ENCODE results near the gene GOLGA6A.
"Not testable (repeated sequence)": the region's sequence is repeated elsewhere in the genome, so short reads cannot be mapped to it uniquely, and the experiment has no call there.

GOLGA6A gene

DNA sequence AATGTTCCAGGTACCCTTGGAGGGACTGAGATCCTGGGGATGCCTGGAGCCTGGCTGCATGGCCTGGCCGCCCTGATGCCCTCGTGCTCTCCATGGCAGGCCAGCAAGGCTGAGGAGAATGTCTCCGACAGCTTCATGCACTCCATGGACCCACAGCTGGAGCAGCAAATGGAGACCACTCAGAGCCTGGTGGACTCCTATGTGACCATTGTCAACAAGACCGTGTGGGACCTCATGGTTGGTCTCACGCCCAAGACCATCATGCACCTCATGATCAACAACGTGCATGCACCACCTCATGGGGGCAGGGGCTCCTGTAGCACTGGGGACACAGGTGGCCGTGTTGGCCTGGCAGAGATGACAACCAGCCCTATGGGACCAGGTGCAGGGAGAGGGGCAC lies 19.7 kb downstream of the GOLGA6A start:
- ChIA-PET CTCF (interaction anchor here (1.1 kb wide), 1 partner anchor 8 kb away, joined by 3 read pairs; no protein-coding TSS in a partner anchor), POLR2A (no interaction called here)
- DNase-seq (ENCODE audit: extremely low spot score): no peak
- TF ChIP-seq, protein P1, sequence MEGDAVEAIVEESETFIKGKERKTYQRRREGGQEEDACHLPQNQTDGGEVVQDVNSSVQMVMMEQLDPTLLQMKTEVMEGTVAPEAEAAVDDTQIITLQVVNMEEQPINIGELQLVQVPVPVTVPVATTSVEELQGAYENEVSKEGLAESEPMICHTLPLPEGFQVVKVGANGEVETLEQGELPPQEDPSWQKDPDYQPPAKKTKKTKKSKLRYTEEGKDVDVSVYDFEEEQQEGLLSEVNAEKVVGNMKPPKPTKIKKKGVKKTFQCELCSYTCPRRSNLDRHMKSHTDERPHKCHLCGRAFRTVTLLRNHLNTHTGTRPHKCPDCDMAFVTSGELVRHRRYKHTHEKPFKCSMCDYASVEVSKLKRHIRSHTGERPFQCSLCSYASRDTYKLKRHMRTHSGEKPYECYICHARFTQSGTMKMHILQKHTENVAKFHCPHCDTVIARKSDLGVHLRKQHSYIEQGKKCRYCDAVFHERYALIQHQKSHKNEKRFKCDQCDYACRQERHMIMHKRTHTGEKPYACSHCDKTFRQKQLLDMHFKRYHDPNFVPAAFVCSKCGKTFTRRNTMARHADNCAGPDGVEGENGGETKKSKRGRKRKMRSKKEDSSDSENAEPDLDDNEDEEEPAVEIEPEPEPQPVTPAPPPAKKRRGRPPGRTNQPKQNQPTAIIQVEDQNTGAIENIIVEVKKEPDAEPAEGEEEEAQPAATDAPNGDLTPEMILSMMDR (IDR thresholded peaks at IDR 0.05; ENCODE audit: control extremely low read depth, extremely low read depth, low read depth, missing control alignments): no peak

DNA sequence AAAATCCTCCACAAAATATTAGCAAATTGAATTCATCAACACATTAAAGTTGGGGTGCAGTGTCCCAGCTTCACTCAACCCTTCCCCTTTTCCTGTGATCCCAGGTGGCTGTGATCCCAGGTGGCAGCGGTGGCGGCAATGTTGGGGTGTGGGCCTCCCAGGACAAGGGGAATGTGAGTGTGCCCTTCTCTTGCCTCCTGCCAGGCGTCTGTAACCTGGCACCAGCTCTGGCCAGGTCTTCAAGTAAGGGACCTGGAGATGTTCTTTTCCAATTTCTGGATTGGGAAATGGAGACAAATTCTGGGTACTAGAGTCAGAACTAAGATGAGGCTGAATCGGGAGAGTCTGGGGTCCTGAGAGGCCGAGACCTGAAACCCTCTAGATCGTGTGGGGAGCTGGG lies 20.1 kb downstream of the GOLGA6A start:
- no peak for DNase-seq (ENCODE audit: extremely low spot score)
- POLR2A ChIA-PET: no interaction called here
- CTCF ChIA-PET: interaction anchor here (1.1 kb wide), 1 partner anchor 8 kb away, joined by 3 read pairs; no protein-coding TSS in a partner anchor
- TF ChIP-seq, protein P1 (IDR thresholded peaks at IDR 0.05; ENCODE audit: control extremely low read depth, extremely low read depth, low read depth, missing control alignments): no peak

DNA sequence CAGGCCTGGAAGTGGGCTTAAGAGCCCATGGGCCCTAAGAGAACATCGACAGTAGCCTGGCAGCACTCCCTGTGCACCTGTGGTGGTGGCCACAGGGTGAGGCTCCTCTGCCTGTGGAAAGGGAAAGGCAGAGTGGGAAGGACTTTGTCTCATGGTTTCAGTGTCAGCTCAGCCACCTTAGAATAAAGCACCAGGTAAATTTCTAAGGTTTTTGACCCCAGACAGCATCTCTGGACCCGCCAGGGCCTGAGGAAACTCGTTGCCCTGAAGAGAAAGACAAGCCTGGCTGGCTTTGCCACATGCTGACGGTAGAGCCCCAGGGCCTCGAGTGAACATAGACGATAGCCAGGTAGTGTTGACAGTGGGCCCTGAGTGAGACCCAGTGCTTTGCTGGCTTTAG lies 22.1 kb downstream of the GOLGA6A start:
- TF ChIP-seq, protein P1 (IDR thresholded peaks at IDR 0.05; ENCODE audit: control extremely low read depth, extremely low read depth, low read depth, missing control alignments): no peak
- POLR2A ChIA-PET: no interaction called here
- DNase-seq (ENCODE audit: extremely low spot score): no peak
- CTCF ChIA-PET: interaction anchor here (0.8 to 2.3 kb wide), 3 partner anchors 8 to 15 kb away, joined by 4 to 5 read pairs (median 4); no protein-coding TSS in a partner anchor

DNA sequence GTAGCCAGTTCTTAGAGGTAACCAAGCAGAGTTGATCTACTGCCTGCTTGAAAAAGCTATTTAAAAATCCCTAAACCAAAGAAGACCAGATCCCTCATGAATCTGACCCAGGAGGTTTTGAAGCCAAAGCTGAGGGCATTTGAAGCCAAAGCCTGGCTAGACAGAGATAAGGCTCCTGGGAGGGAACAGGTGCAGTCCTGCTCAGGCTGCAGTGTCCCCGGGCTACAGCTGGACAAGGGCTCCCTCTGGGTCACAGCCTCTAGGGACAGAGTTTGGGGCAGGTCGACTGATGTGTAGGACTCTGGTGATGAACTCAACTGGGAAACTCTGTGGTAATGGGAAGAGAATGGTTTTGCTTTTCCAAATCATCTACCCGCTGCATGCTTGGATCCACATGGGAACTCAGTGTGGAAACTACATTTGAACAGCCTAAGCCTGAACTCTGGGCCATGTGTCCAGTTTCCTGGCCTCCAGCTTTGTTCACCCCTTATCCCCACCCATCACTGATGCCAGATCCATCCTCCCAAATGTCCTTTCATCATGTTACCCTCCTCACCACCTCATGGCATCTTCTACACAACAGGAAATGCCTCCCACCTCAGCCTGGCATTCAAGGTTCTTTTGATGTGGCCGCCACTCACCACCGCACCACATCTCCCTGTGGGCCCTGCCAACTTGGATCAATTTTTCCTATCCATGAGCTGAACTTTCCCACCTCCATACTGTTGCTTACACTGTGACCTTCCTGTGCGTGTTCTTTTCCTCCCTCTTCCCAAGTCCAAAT lies 23.1 kb downstream of the GOLGA6A start:
- POLR2A ChIA-PET; DNase-seq (ENCODE audit: extremely low spot score): not testable (repeated sequence)
- CTCF ChIA-PET: interaction anchor here (0.7 to 2.3 kb wide), 3 partner anchors 9 to 14 kb away, joined by 3 to 5 read pairs (median 4); no protein-coding TSS in a partner anchor

DNA sequence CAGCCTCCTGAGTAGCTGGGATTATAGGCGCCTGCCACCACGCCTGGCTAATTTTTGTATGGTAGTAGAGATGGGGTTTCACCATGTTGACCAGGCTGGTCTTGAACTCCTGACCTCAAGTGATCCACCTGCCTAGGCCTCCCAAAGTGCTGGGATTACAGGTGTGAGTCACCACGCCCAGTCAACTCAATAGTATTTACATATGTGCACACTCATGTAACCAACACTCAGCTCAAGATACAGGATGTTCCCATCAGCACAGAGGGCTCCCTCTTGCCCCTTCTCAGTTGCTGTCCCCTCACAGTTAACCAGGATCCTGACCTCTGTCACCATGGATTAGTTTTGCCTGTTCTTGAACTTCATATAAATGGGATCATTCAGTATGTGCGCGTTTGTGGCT lies 26.0 kb downstream of the GOLGA6A start:
- CTCF ChIA-PET: interaction anchor here (1.2 to 10.6 kb wide), 3 partner anchors 16 to 83 kb away, joined by 3 to 123 read pairs (median 4); no protein-coding TSS in a partner anchor
- POLR2A ChIA-PET; DNase-seq (ENCODE audit: extremely low spot score): not testable (repeated sequence)

DNA sequence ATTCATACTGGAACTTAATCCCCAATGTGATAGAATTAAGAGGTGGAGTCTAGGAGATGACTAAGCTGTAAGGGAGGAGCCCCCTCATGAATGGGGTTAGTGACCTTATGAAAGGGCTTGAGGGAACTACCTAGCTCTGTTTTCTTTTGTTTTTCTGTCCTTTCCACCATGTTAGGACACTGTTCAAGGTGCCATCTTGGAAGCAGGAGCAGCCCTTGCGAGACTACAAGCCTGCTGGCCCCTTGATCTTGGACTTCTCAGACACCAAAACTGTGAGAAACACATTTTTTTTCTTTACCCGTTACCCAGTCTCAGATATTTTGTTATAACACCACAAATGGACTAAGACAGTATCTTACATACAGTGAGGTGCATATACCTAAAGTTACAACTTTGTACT lies 26.5 kb downstream of the GOLGA6A start:
- ChIA-PET POLR2A (no interaction called here), CTCF (interaction anchor here (1.2 to 10.6 kb wide), 3 partner anchors 16 to 83 kb away, joined by 3 to 123 read pairs (median 4); no protein-coding TSS in a partner anchor)
- TF ChIP-seq, protein P1 (IDR thresholded peaks at IDR 0.05; ENCODE audit: control extremely low read depth, extremely low read depth, low read depth, missing control alignments): no peak
- no peak for DNase-seq (ENCODE audit: extremely low spot score)

DNA sequence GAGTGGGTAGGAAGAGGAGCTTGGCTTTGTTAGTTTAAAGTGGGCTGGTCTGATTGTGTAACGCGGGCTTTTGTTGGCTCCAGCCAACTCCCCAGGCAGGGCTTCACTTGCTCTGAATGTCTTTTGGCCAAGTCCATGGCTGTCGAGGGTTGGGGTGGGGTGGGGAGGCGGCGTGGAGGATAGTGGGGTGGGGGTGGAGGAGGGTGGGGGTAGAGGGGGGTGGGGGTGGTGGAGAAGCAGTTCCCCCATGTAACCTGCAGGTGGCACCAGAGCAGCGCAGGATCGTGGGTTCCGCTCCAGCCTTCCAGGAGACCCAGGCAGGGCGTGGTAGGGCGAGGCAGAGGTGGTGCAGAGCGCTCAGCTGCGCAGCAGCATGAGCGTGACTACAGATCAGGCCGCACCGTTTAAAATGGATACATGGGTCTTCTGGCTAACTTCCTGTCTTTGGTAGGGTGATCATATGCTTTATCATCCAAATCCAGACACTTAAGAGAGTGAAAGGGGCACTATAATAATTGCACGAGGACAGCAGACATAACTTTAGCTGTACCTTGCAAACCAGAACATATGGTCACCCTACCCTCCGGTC lies 28.3 kb downstream of the GOLGA6A start:
- DNase-seq (ENCODE audit: extremely low spot score): peak; percentile 78
- POLR2A ChIA-PET: no interaction called here
- CTCF ChIA-PET: interaction anchor here (0.6 to 10.6 kb wide), 11 partner anchors 8 to 271 kb away, joined by 3 to 123 read pairs (median 3); no protein-coding TSS in a partner anchor
- TF ChIP-seq, protein P1 (IDR thresholded peaks at IDR 0.05; ENCODE audit: control extremely low read depth, extremely low read depth, low read depth, missing control alignments): peak; percentile 52

Data from GM10248 (cell line).